CD4-positive, alpha-beta memory T cell (primary cell): Measurements from ENCODE around the gene SLC5A1. TPM values are rescaled to one million over a fixed set of nuclear protein-coding genes. Genes with fewer than 3 reads are reported as not detected.

ENCODE experiments used
- CTCF ChIA-PET: fragments of 350-600 bp; sonication (Branson Sonifier 250); formaldehyde crosslinking; loops from one replicate; lab custom pipeline; 2021; ENCODE audit warnings: inconsistent platforms; ENCODE audit not compliant: partially characterized antibody; lab: Charles Lee
- POLR2A ChIA-PET: fragments of 350-600 bp; sonication (Branson Sonifier 250); formaldehyde crosslinking; loops from one replicate; lab custom pipeline; 2021; ENCODE audit not compliant: partially characterized antibody; lab: Charles Lee
- DNase-seq, 5 donors: peaks; one replicate each; pipeline versions ENCODE4 v3.0.0 to v3.0.0-alpha.2; 2020 to 2022; ENCODE audit warnings: mixed read lengths in 1 of 5
- H3K27ac ChIP-seq: one replicate; pipeline ENCODE4 v1.7.0; 2013; ENCODE audit warnings: low read depth, low read length
- H3K27me3 ChIP-seq: 2 replicates; pipeline ENCODE4 v1.7.0; 2013; ENCODE audit warnings: mild to moderate bottlenecking, low read length, moderate library complexity; ENCODE audit not compliant: insufficient read depth
- H3K36me3 ChIP-seq: 2 replicates; pipeline ENCODE4 v1.7.0; 2013; ENCODE audit warnings: mild to moderate bottlenecking, low read length, moderate library complexity; ENCODE audit not compliant: insufficient read depth
- H3K4me1 ChIP-seq: 2 replicates; pipeline ENCODE4 v1.7.0; 2013; ENCODE audit warnings: mild to moderate bottlenecking, low read length, moderate library complexity; ENCODE audit not compliant: insufficient read depth
- H3K4me3 ChIP-seq, 2 donors: one replicate each; pipeline ENCODE4 v1.7.0; 2013; ENCODE audit warnings: low read length in 2 of 2, mild to moderate bottlenecking in 1 of 2
- H3K9me3 ChIP-seq, 2 donors: one replicate each; pipeline ENCODE4 v1.7.0; 2013; ENCODE audit warnings: low read length in 2 of 2, control low read depth in 1 of 2; ENCODE audit not compliant: control insufficient read depth in 1 of 2
- H3K27ac Mint-ChIP-seq, 7 donors: one replicate each; pipeline ENCODE4 v1.8.0; 2020 to 2021; ENCODE audit warnings: mixed read lengths in 7 of 7, mild to moderate bottlenecking in 6 of 7, inconsistent platforms in 3 of 7, moderate library complexity in 3 of 7
- H3K27me3 Mint-ChIP-seq, 2 donors: one replicate each; pipeline ENCODE4 v1.8.0; 2020 to 2021; ENCODE audit warnings: mixed read lengths in 2 of 2
- H3K36me3 Mint-ChIP-seq, 2 donors: one replicate each; pipeline ENCODE4 v1.8.0; 2020 to 2021; ENCODE audit warnings: mixed read lengths in 2 of 2, inconsistent platforms in 1 of 2, mild to moderate bottlenecking in 1 of 2
- H3K4me1 Mint-ChIP-seq, 4 donors: one replicate each; pipeline ENCODE4 v1.8.0; 2020 to 2021; ENCODE audit warnings: mixed read lengths in 4 of 4, mild to moderate bottlenecking in 1 of 4
- H3K4me3 Mint-ChIP-seq, 8 donors: one replicate each; pipeline ENCODE4 v1.8.0; 2020 to 2021; ENCODE audit warnings: mixed read lengths in 8 of 8, mild to moderate bottlenecking in 7 of 8, moderate library complexity in 6 of 8, inconsistent platforms in 3 of 8
- H3K9me3 Mint-ChIP-seq, 8 donors: one replicate each; pipeline ENCODE4 v1.8.0; 2020 to 2021; ENCODE audit warnings: mixed read lengths in 8 of 8, mild to moderate bottlenecking in 5 of 8, inconsistent platforms in 3 of 8, moderate library complexity in 1 of 8
- intact Hi-C: fragments of 100-400 bp; cut with micrococcal nuclease; formaldehyde crosslinking; loops from one replicate; pipeline ENCODE4 v1.15.1; 2023
- polyA plus RNA-seq, 2 donors: library from polyadenylated mRNA; unstranded; fragments of 300-500 nt; fragmentation: Illumina TruSeq; gene quantifications; one replicate each; pipeline ENCODE4 v1.2.3, GENCODE V29; 2021
- total RNA-seq, 2 experiments: library from RNA; stranded (reverse); gene quantifications; one replicate each; pipeline ENCODE4 v1.2.3, GENCODE V29; 2021

Gene SLC5A1
- total and polyA plus RNA-seq, 4 experiments from 2014 or later, result not detected

GRCh38 chr22:32083814-32084213 is 40.8 kb downstream of the SLC5A1 start:
- POLR2A ChIA-PET, result no interaction called here
- Mint-ChIP-seq H3K4me1 (no peaks in the 10 kb centered on the region), H3K36me3 (no peaks in the 10 kb centered on the region), H3K27ac (no peak overlapping the region), H3K27me3 (peaks cover 19 to 22% of the 10 kb centered on the region in 2 donors), H3K4me3 (no peak overlapping the region), H3K9me3 (no peaks in the 10 kb centered on the region)
- Histone ChIP-seq H3K4me1 (no peaks in the 10 kb centered on the region), H3K27ac (no peak overlapping the region), H3K4me3 (no peak overlapping the region), H3K27me3 (no peaks in the 10 kb centered on the region), H3K9me3 (no peaks in the 10 kb centered on the region), H3K36me3 (no peaks in the 10 kb centered on the region)
- CTCF ChIA-PET, result interaction anchor here (1.1 to 3.7 kb wide), 3 partner anchors 106 to 114 kb away, joined by 4 to 34 read pairs (median 6); no protein-coding TSS in a partner anchor
- no peak for DNase-seq
- intact Hi-C loops, result no loop called here

GRCh38 chr22:32088084-32088483 is 45.0 kb downstream of the SLC5A1 start:
- CTCF ChIA-PET, result no interaction called here
- POLR2A ChIA-PET, result no interaction called here
- Mint-ChIP-seq H3K36me3 (no peaks in the 10 kb centered on the region), H3K27ac (no peak overlapping the region), H3K27me3 (peaks cover 18 to 19% of the 10 kb centered on the region in 2 donors), H3K4me3 (no peak overlapping the region), H3K9me3 (no peaks in the 10 kb centered on the region), H3K4me1 (no peaks in the 10 kb centered on the region)
- no peak for DNase-seq
- intact Hi-C loops, result no loop called here
- no peaks in the 10 kb centered on the region for H3K27me3 ChIP-seq
- H3K36me3 ChIP-seq, result no peaks in the 10 kb centered on the region
- H3K4me1 ChIP-seq, result no peaks in the 10 kb centered on the region
- H3K27ac ChIP-seq, result no peak overlapping the region
- no peak overlapping the region for H3K4me3 ChIP-seq
- no peaks in the 10 kb centered on the region for H3K9me3 ChIP-seq

- no peak for DNase-seq
- Mint-ChIP-seq H3K27me3 (peaks cover 3 to 9% of the 10 kb centered on the region in 2 donors), H3K9me3 (no peaks in the 10 kb centered on the region)
These were observed 54.0 kb downstream of the SLC5A1 start for GRCh38 chr22:32097018-32097417.

GRCh38 chr22:32097881-32098499 is 54.9 kb downstream of the SLC5A1 start:
- CTCF ChIA-PET, result interaction anchor here (1.4 kb wide), 1 partner anchor 169 kb away, joined by 3 read pairs; no protein-coding TSS in a partner anchor
- Mint-ChIP-seq H3K9me3 (no peaks in the 10 kb centered on the region), H3K27me3 (peaks cover 3 to 10% of the 10 kb centered on the region in 2 donors)

More at GRCh38 chr22:32097018-32097417, 54.0 kb downstream of the SLC5A1 start:
- Histone ChIP-seq H3K4me1 (no peaks in the 10 kb centered on the region), H3K27ac (no peak overlapping the region), H3K36me3 (no peaks in the 10 kb centered on the region), H3K9me3 (no peaks in the 10 kb centered on the region), H3K27me3 (no peaks in the 10 kb centered on the region), H3K4me3 (no peak overlapping the region)
- intact Hi-C loops, result no loop called here
- CTCF ChIA-PET, result interaction anchor here (1.4 kb wide), 1 partner anchor 170 kb away, joined by 3 read pairs; no protein-coding TSS in a partner anchor
- Mint-ChIP-seq H3K4me3 (no peak overlapping the region), H3K4me1 (peaks cover 11 to 16% (median 14%) of the 10 kb centered on the region in 4 donors), H3K36me3 (no peaks in the 10 kb centered on the region), H3K27ac (no peak overlapping the region)
- POLR2A ChIA-PET, result no interaction called here

GRCh38 chr22:32100711-32101110 is 57.6 kb downstream of the SLC5A1 start:
- Mint-ChIP-seq H3K27me3 (peaks cover 6 to 7% of the 10 kb centered on the region in 2 donors), H3K4me1 (no peaks in the 10 kb centered on the region), H3K36me3 (no peaks in the 10 kb centered on the region), H3K4me3 (no peak overlapping the region), H3K9me3 (no peaks in the 10 kb centered on the region), H3K27ac (no peak overlapping the region)
- no peaks in the 10 kb centered on the region for H3K4me1 ChIP-seq
- DNase-seq, result no peak
- H3K27me3 ChIP-seq, result no peaks in the 10 kb centered on the region
- H3K9me3 ChIP-seq, result no peaks in the 10 kb centered on the region
- H3K36me3 ChIP-seq, result no peaks in the 10 kb centered on the region
- ChIA-PET POLR2A (no interaction called here), CTCF (interaction anchor here (8.6 kb wide), 1 partner anchor 164 kb away, joined by 86 read pairs; no protein-coding TSS in a partner anchor)
- H3K27ac ChIP-seq, result no peak overlapping the region
- intact Hi-C loops, result loop anchor here (10.0 kb wide), 1 partner anchor 904 kb away; no protein-coding TSS in a partner anchor
- no peak overlapping the region for H3K4me3 ChIP-seq

More at GRCh38 chr22:32097881-32098499, 54.9 kb downstream of the SLC5A1 start:
- no peak for DNase-seq
- no peaks in the 10 kb centered on the region for H3K36me3 ChIP-seq
- Mint-ChIP-seq H3K4me1 (peaks cover 11 to 16% (median 14%) of the 10 kb centered on the region in 4 donors), H3K36me3 (no peaks in the 10 kb centered on the region), H3K4me3 (no peak overlapping the region), H3K27ac (no peak overlapping the region)
- no peaks in the 10 kb centered on the region for H3K4me1 ChIP-seq
- H3K27me3 ChIP-seq, result no peaks in the 10 kb centered on the region
- no peak overlapping the region for H3K27ac ChIP-seq
- H3K4me3 ChIP-seq, result no peak overlapping the region
- POLR2A ChIA-PET, result no interaction called here
- intact Hi-C loops, result no loop called here
- H3K9me3 ChIP-seq, result no peaks in the 10 kb centered on the region

GRCh38 chr22:32103658-32104315 is 60.7 kb downstream of the SLC5A1 start:
- H3K4me1 ChIP-seq, result no peaks in the 10 kb centered on the region
- CTCF ChIA-PET, result interaction anchor here (0.7 to 8.6 kb wide), 9 partner anchors 10 to 883 kb away, joined by 3 to 86 read pairs (median 4); no protein-coding TSS in a partner anchor
- Mint-ChIP-seq H3K27me3 (peaks cover 13 to 14% of the 10 kb centered on the region in 2 donors), H3K27ac (no peak overlapping the region), H3K9me3 (no peaks in the 10 kb centered on the region), H3K36me3 (no peaks in the 10 kb centered on the region), H3K4me1 (no peaks in the 10 kb centered on the region), H3K4me3 (no peak overlapping the region)
- no peak overlapping the region for H3K4me3 ChIP-seq
- no peaks in the 10 kb centered on the region for H3K36me3 ChIP-seq
- no peak overlapping the region for H3K27ac ChIP-seq
- no peaks in the 10 kb centered on the region for H3K9me3 ChIP-seq
- no peaks in the 10 kb centered on the region for H3K27me3 ChIP-seq
- intact Hi-C loops, result loop anchor here (1.0 to 10.0 kb wide), 2 partner anchors 104 to 901 kb away; no protein-coding TSS in a partner anchor
- POLR2A ChIA-PET, result no interaction called here
- DNase-seq, result peak in 4 of 5 donors; percentile 32 to 38 (median 36)

GRCh38 chr22:32106930-32107329 is 63.9 kb downstream of the SLC5A1 start:
- H3K36me3 Mint-ChIP-seq, result no peaks in the 10 kb centered on the region
- Histone ChIP-seq H3K4me3 (no peak overlapping the region), H3K27ac (no peak overlapping the region), H3K27me3 (peaks cover 5% of the 10 kb centered on the region), H3K36me3 (no peaks in the 10 kb centered on the region), H3K4me1 (no peaks in the 10 kb centered on the region), H3K9me3 (no peaks in the 10 kb centered on the region)
- no peak for DNase-seq
- no peaks in the 10 kb centered on the region for H3K9me3 Mint-ChIP-seq
- H3K4me3 Mint-ChIP-seq, result no peak overlapping the region
- H3K27ac Mint-ChIP-seq, result no peak overlapping the region
- H3K27me3 Mint-ChIP-seq, result peaks cover 19% of the 10 kb centered on the region in 2 donors
- POLR2A ChIA-PET, result no interaction called here
- H3K4me1 Mint-ChIP-seq, result no peaks in the 10 kb centered on the region
- CTCF ChIA-PET, result interaction anchor here (0.9 to 8.6 kb wide), 2 partner anchors 95 to 158 kb away, joined by 3 to 86 read pairs; no protein-coding TSS in a partner anchor
- intact Hi-C loops, result loop anchor here (10.0 kb wide), 1 partner anchor 898 kb away; no protein-coding TSS in a partner anchor
